Measurements from ENCODE around the gene HEPH. TPM values are rescaled to one million over a fixed set of nuclear protein-coding genes. Genes with fewer than 3 reads are reported as not detected.

The HEPH gene
- total RNA-seq, 4 donors from 2014 or later, result 2.8 to 9.8 (median 8.8) TPM

- TF ChIP-seq POLR2A (IDR thresholded peaks at IDR 0.05) (no peak), CTCF (IDR thresholded peaks at IDR 0.05) (no peak), POLR2AphosphoS5 (IDR thresholded peaks at IDR 0.05) (no peak), EP300 (IDR thresholded peaks at IDR 0.05) (no peak)
- no peak for DNase-seq (ENCODE audit: low spot score in 2 of 2)
- no peaks in the 10 kb centered on the region for H3K27me3 ChIP-seq
- H3K9me3 ChIP-seq, result no peaks in the 10 kb centered on the region
- H3K36me3 ChIP-seq, result no peaks in the 10 kb centered on the region
- no peak overlapping the region for H3K4me3 ChIP-seq
- H3K4me1 ChIP-seq, result no peaks in the 10 kb centered on the region
- no peak overlapping the region for H3K27ac ChIP-seq
Observed at GRCh38 chrX:66193821-66194220, 29.8 kb downstream of the HEPH start.

GRCh38 chrX:66200050-66200664 lies 36.1 kb downstream of the HEPH start:
- no peaks in the 10 kb centered on the region for H3K4me1 ChIP-seq
- TF ChIP-seq POLR2A (IDR thresholded peaks at IDR 0.05) (no peak), POLR2AphosphoS5 (IDR thresholded peaks at IDR 0.05) (no peak), CTCF (IDR thresholded peaks at IDR 0.05) (no peak), EP300 (IDR thresholded peaks at IDR 0.05) (no peak)
- H3K9me3 ChIP-seq, result no peaks in the 10 kb centered on the region
- H3K27ac ChIP-seq, result no peak overlapping the region
- no peak overlapping the region for H3K4me3 ChIP-seq
- H3K36me3 ChIP-seq, result no peaks in the 10 kb centered on the region
- no peaks in the 10 kb centered on the region for H3K27me3 ChIP-seq
- DNase-seq (ENCODE audit: low spot score in 2 of 2), result no peak
- WGBS, result 55% methylated on average over 4 of the region's 4 CpGs

GRCh38 chrX:66200855-66201795 lies 37.1 kb downstream of the HEPH start:
- Histone ChIP-seq H3K27ac (no peak overlapping the region), H3K36me3 (no peaks in the 10 kb centered on the region), H3K27me3 (no peaks in the 10 kb centered on the region), H3K4me3 (no peak overlapping the region), H3K4me1 (no peaks in the 10 kb centered on the region), H3K9me3 (no peaks in the 10 kb centered on the region)
- DNase-seq (ENCODE audit: low spot score in 2 of 2), result no peak
- 37% methylated on average over 5 of the region's 5 CpGs for WGBS
- TF ChIP-seq POLR2A (IDR thresholded peaks at IDR 0.05) (no peak), POLR2AphosphoS5 (IDR thresholded peaks at IDR 0.05) (no peak), CTCF (IDR thresholded peaks at IDR 0.05) (no peak), EP300 (IDR thresholded peaks at IDR 0.05) (no peak)

GRCh38 chrX:66203114-66203513 lies 39.1 kb downstream of the HEPH start:
- 61% methylated on average over 5 of the region's 5 CpGs for WGBS
- no peaks in the 10 kb centered on the region for H3K4me1 ChIP-seq
- H3K36me3 ChIP-seq, result no peaks in the 10 kb centered on the region

More at GRCh38 chrX:66203114-66203513, 39.1 kb downstream of the HEPH start:
- H3K4me3 ChIP-seq, result no peak overlapping the region
- DNase-seq (ENCODE audit: low spot score in 2 of 2), result no peak
- no peak overlapping the region for H3K27ac ChIP-seq
- no peaks in the 10 kb centered on the region for H3K27me3 ChIP-seq
- no peak for TF ChIP-seq EP300 (IDR thresholded peaks at IDR 0.05)
- no peak for TF ChIP-seq POLR2A (IDR thresholded peaks at IDR 0.05)
- TF ChIP-seq CTCF (IDR thresholded peaks at IDR 0.05), result no peak
- no peak for TF ChIP-seq POLR2AphosphoS5 (IDR thresholded peaks at IDR 0.05)
- no peaks in the 10 kb centered on the region for H3K9me3 ChIP-seq

Measured in suprapubic skin (tissue), 4 donors.